Brain microvascular endothelial cell (primary cell): ENCODE data around the gene PHF13.

Experiments
- DNase-seq: peaks from one replicate; pipeline ENCODE4 v3.0.0-alpha.2; 2020
- H3K27ac ChIP-seq: fragments of 250-450 bp; sonication (Bioruptor Pico); 2 replicates; pipeline ENCODE4 v1.5.1; 2020; ENCODE audit warnings: mild to moderate bottlenecking, moderate library complexity
- H3K27me3 ChIP-seq: fragments of 250-450 bp; sonication (Bioruptor Pico); replicated peaks from 2 replicates; pipeline ENCODE4 v1.5.1; 2020; ENCODE audit warnings: mild to moderate bottlenecking
- H3K36me3 ChIP-seq: fragments of 250-450 bp; sonication (Bioruptor Pico); replicated peaks from 2 replicates; pipeline ENCODE4 v1.5.1; 2020; ENCODE audit warnings: mild to moderate bottlenecking
- H3K4me3 ChIP-seq: 2 replicates; pipeline ENCODE4 v1.5.1; 2011; ENCODE audit warnings: low read depth, mild to moderate bottlenecking, control low read depth, low read length, moderate library complexity
- CTCF ChIP-seq: IDR thresholded peaks from 2 replicates; pipeline ENCODE4 v1.5.1; 2011; ENCODE audit warnings: low read depth, mild to moderate bottlenecking, moderate library complexity, low read length, control low read depth, inconsistent platforms; ENCODE audit errors: missing control alignments
- in situ Hi-C: cut with HindIII; loops from 2 replicates; pipeline ENCODE4 v1.10.0; 2017; ENCODE audit warnings: low sequenced_read_pairs, low pct_ligation_motif_present

PHF13 gene

GRCh38 chr1:6645018-6645417, 31.5 kb downstream of the PHF13 start:
- DNase-seq = no peak
- no peak overlapping the region for H3K4me3 ChIP-seq
- in situ Hi-C loops = no loop called here
- no peak for TF ChIP-seq CTCF
- H3K27ac ChIP-seq = no peak overlapping the region
- peaks cover 43% of the 10 kb centered on the region for H3K36me3 ChIP-seq
- no peaks in the 10 kb centered on the region for H3K27me3 ChIP-seq

GRCh38 chr1:6646499-6647148, 33.1 kb downstream of the PHF13 start:
- Histone ChIP-seq H3K27me3 (no peaks in the 10 kb centered on the region), H3K4me3 (no peak overlapping the region), H3K36me3 (peaks cover 41% of the 10 kb centered on the region), H3K27ac (no peak overlapping the region)
- in situ Hi-C loops = no loop called here
- TF ChIP-seq CTCF = peak; percentile 69
- DNase-seq = peak; percentile 31

GRCh38 chr1:6648556-6648955, 35.0 kb downstream of the PHF13 start:
- H3K36me3 ChIP-seq = peaks cover 42% of the 10 kb centered on the region
- H3K4me3 ChIP-seq = no peak overlapping the region
- H3K27ac ChIP-seq = no peak overlapping the region
- in situ Hi-C loops = no loop called here
- no peak for DNase-seq
- H3K27me3 ChIP-seq = no peaks in the 10 kb centered on the region
- no peak for TF ChIP-seq CTCF

- no peak overlapping the region for H3K27ac ChIP-seq
- H3K36me3 ChIP-seq = peaks cover 23% of the 10 kb centered on the region
- in situ Hi-C loops = no loop called here
- DNase-seq = no peak
- TF ChIP-seq CTCF = no peak
- no peak overlapping the region for H3K4me3 ChIP-seq
- no peaks in the 10 kb centered on the region for H3K27me3 ChIP-seq
These were observed 38.4 kb downstream of the PHF13 start for GRCh38 chr1:6651909-6652308.

- DNase-seq = no peak
- H3K27me3 ChIP-seq = no peaks in the 10 kb centered on the region
- no peak overlapping the region for H3K27ac ChIP-seq
- no peak for TF ChIP-seq CTCF
- in situ Hi-C loops = no loop called here
- H3K36me3 ChIP-seq = peaks cover 23% of the 10 kb centered on the region
- H3K4me3 ChIP-seq = no peak overlapping the region
These were observed 39.5 kb downstream of the PHF13 start for GRCh38 chr1:6652986-6653385.
